Activated CD4-positive, alpha-beta T cell treated with anti-CD3 and anti-CD28 coated beads, Interleukin-10, Interleukin-2, amounts not matched to agents 100 ng/mL and 50 ng/mL, durations not matched to agents 16 hours and 8 hours (primary cell): ENCODE results near the gene NDUFS6.

Source experiments
- DNase-seq: peaks from one replicate; pipeline ENCODE4 v3.0.0-alpha.2; 2020

The NDUFS6 gene

GRCh38 chr5:1801222-1801966 lies at the start of gene NDUFS6:
TSS of gene NDUFS6 (plus strand) at chr5:1801407. CDS start at chr5:1801418, 11 bp downstream.
- DNase-seq: peak; percentile 86

GRCh38 chr5:1751864-1752822 lies 49.1 kb upstream of the NDUFS6 start:
- DNase-seq: no peak

GRCh38 chr5:1752881-1753280 lies 48.3 kb upstream of the NDUFS6 start:
- no peak for DNase-seq

- DNase-seq: no peak
Observed at GRCh38 chr5:1753490-1753889, 47.7 kb upstream of the NDUFS6 start.

GRCh38 chr5:1754531-1755220 lies 46.5 kb upstream of the NDUFS6 start:
- DNase-seq: no peak

GRCh38 chr5:1755321-1755949 lies 45.8 kb upstream of the NDUFS6 start:
- DNase-seq: no peak

- DNase-seq: no peak
Observed at GRCh38 chr5:1756481-1756880, 44.7 kb upstream of the NDUFS6 start.

GRCh38 chr5:1757511-1757910 lies 43.7 kb upstream of the NDUFS6 start:
- DNase-seq: no peak

- no peak for DNase-seq
Observed at GRCh38 chr5:1758574-1758973, 42.6 kb upstream of the NDUFS6 start.

GRCh38 chr5:1759378-1759970 lies 41.7 kb upstream of the NDUFS6 start:
- no peak for DNase-seq

GRCh38 chr5:1760231-1760630 lies 41.0 kb upstream of the NDUFS6 start:
- no peak for DNase-seq

- no peak for DNase-seq
Observed at GRCh38 chr5:1760656-1761452, 40.4 kb upstream of the NDUFS6 start.

GRCh38 chr5:1761453-1761755 lies 39.8 kb upstream of the NDUFS6 start:
- DNase-seq: no peak

GRCh38 chr5:1762121-1762882 lies 38.9 kb upstream of the NDUFS6 start:
- DNase-seq: no peak

GRCh38 chr5:1762883-1763547 lies 38.2 kb upstream of the NDUFS6 start:
- no peak for DNase-seq

- DNase-seq: peak; percentile 24
Observed at GRCh38 chr5:1763548-1763911, 37.7 kb upstream of the NDUFS6 start.

- no peak for DNase-seq
Observed at GRCh38 chr5:1763960-1764605, 37.1 kb upstream of the NDUFS6 start.

- no peak for DNase-seq
Observed at GRCh38 chr5:1764606-1764960, 36.6 kb upstream of the NDUFS6 start.

GRCh38 chr5:1765141-1765879 lies 35.9 kb upstream of the NDUFS6 start:
- no peak for DNase-seq
